ENCODE data around the gene ANKRD9. TPM values are rescaled to one million over a fixed set of nuclear protein-coding genes. Genes with fewer than 3 reads are reported as not detected.

The ANKRD9 gene
- total RNA-seq, 1 donor from 2014 or later = 18.0 TPM

DNA sequence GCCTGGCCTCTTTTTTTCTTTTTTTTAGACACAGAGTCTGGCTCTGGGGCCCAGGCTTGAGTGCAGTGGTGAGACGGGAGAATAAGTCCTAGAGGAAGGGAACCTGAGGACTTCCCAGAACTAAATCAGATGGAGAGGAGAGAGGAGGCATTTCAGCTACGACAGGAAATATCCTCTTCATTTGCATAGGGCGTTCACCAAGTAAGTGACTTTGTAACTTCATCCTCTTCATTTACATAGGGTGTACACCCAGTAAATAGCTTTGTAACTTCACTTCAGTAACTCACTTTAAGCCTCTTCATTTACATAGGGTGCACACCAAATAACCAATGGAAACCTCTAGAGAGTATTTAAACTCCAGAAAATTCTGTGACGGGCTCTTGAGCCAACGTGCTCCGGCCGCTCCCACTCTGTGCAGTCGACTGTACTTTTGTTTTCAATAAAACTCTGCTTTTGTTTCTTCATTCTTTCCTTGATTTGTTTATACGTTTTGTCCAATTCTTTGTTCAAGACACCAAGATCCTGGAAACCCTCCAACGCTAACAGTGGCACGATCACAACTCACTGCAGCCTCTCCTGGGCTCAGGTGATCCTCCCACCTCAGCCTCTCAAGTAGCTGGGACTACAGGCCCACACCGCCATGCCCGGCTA lies 21.4 kb upstream of the ANKRD9 start:
- no peaks in the 10 kb centered on the region for H3K27me3 Mint-ChIP-seq (ENCODE audit: low read depth)
- no peak overlapping the region for H3K27ac Mint-ChIP-seq (ENCODE audit: unreplicated experiment)
- H3K36me3 Mint-ChIP-seq (ENCODE audit: low read depth) = no peaks in the 10 kb centered on the region
- no peak overlapping the region for H3K4me3 Mint-ChIP-seq (ENCODE audit: unreplicated experiment)
- TF ChIP-seq, protein P1, sequence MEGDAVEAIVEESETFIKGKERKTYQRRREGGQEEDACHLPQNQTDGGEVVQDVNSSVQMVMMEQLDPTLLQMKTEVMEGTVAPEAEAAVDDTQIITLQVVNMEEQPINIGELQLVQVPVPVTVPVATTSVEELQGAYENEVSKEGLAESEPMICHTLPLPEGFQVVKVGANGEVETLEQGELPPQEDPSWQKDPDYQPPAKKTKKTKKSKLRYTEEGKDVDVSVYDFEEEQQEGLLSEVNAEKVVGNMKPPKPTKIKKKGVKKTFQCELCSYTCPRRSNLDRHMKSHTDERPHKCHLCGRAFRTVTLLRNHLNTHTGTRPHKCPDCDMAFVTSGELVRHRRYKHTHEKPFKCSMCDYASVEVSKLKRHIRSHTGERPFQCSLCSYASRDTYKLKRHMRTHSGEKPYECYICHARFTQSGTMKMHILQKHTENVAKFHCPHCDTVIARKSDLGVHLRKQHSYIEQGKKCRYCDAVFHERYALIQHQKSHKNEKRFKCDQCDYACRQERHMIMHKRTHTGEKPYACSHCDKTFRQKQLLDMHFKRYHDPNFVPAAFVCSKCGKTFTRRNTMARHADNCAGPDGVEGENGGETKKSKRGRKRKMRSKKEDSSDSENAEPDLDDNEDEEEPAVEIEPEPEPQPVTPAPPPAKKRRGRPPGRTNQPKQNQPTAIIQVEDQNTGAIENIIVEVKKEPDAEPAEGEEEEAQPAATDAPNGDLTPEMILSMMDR (IDR thresholded peaks at IDR 0.05) = no peak
- no peaks in the 10 kb centered on the region for H3K9me3 Mint-ChIP-seq (ENCODE audit: low read depth)
- DNase-seq (ENCODE audit: low spot score) = no peak
- H3K4me1 Mint-ChIP-seq (ENCODE audit: low read depth) = peaks cover under 1% of the 10 kb centered on the region

DNA sequence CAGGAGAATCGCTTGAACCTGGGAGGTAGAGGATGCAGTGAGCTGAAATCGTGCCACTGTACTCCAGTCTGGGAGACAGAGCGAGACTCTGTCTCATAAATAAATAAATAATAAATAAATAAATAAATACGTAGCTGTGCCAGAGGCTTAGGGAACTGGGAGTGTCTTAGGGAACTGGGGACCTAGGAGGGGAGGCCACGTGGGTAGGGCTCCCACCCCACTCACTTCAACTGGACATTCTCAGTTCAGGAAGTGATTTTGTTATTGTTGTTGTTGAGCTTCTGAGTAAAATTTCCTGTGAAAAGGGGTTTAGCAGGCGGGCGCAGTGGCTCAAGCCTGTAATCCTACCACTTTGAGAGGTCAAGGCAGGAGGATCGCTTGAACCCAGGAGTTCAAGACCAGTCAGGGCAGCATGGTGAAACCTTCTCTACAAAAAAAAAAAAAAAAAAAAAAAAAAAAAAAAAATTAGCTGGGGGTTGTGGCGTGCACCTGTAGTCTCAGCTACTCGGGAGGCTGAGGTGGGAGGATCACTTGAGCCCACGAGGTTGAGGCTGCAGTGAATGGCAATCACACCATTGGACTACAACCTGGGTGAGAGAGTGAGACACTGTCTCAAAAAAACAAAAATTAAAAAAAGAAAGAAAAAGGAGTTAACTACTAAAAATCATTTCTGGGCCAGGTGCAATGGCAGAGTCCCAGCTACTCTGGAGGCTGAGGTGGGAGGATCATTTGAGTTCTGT lies 19.0 kb upstream of the ANKRD9 start:
- no peaks in the 10 kb centered on the region for H3K9me3 Mint-ChIP-seq (ENCODE audit: low read depth)

DNA sequence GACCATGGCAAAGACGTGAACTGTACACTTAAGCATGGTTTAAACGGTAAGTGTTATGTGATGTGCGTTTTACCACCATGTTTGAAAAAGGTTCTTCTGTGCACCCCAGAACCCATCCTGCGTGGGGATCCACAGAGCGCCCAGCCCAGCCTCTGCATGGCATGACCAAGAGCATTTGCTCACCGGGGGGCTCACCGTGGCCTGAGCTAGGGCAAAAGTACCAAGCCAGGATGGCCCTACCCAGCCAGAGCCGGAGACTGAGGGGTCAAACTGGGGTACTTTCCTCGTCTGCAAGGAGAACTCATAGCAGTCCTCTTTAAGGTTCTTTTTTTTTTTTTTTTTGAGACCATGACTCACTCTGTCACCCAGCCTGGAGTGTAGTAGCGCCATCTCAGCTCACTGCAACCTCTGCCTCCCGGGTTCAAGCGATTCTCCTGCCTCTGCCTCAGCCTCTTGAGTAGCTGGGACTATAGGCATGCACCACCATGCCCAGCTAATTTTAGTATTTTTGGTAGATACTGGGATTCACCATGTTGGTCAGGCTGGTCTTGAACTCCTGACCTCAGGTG lies 16.4 kb upstream of the ANKRD9 start:
- no peaks in the 10 kb centered on the region for H3K9me3 Mint-ChIP-seq (ENCODE audit: low read depth)
- no peaks in the 10 kb centered on the region for H3K27me3 Mint-ChIP-seq (ENCODE audit: low read depth)
- H3K27ac Mint-ChIP-seq (ENCODE audit: unreplicated experiment) = peak overlapping the region; percentile 94
- H3K36me3 Mint-ChIP-seq (ENCODE audit: low read depth) = no peaks in the 10 kb centered on the region
- DNase-seq (ENCODE audit: low spot score) = no peak
- TF ChIP-seq, protein P1 (IDR thresholded peaks at IDR 0.05) = no peak
- H3K4me1 Mint-ChIP-seq (ENCODE audit: low read depth) = peaks cover 14% of the 10 kb centered on the region
- peak overlapping the region; percentile 77 for H3K4me3 Mint-ChIP-seq (ENCODE audit: unreplicated experiment)

More for the DNA sequence above, 19.0 kb upstream of the ANKRD9 start:
- Mint-ChIP-seq H3K4me1 (ENCODE audit: low read depth) (peaks cover 14% of the 10 kb centered on the region), H3K36me3 (ENCODE audit: low read depth) (no peaks in the 10 kb centered on the region), H3K4me3 (ENCODE audit: unreplicated experiment) (no peak overlapping the region), H3K27ac (ENCODE audit: unreplicated experiment) (no peak overlapping the region), H3K27me3 (ENCODE audit: low read depth) (no peaks in the 10 kb centered on the region)
- TF ChIP-seq, protein P1 (IDR thresholded peaks at IDR 0.05) = no peak
- DNase-seq (ENCODE audit: low spot score) = no peak

DNA sequence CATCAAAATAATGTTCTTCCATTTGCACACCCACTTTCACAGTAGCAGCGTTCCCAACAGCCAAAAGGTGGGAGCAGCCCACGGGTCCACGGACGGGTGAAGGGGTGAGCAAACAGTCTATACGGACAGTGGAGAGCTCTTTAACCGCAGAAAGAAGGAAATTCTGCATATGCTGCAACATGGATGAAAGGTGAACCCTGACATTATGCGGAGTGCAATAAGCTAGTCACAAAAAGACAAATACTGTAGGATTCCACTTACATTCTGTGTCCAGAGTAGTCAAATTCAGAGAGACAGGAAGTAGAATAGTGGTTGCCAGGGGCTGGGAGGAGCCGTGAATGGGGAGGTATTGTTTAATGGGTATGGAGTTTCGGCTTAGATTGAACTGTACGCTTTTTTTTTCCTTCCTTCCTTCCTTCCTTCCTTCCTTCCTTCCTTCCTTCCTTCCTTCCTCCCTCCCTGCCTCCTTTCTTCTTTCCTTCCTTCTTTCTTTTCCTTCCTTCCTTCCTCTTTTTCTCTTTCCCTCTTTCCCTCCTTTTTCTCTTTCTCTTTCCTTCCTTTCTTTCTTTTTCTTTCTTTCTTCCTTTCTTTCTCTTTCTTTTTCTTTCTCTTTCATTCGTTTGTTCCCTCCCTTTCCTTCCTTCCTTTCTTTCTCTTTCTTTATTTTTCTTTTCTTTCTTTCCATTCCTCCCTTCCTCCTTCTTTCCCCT lies 15.8 kb upstream of the ANKRD9 start:
- Mint-ChIP-seq H3K36me3 (ENCODE audit: low read depth) (no peaks in the 10 kb centered on the region), H3K4me1 (ENCODE audit: low read depth) (peaks cover 14% of the 10 kb centered on the region), H3K27ac (ENCODE audit: unreplicated experiment) (peak overlapping the region; percentile 94), H3K9me3 (ENCODE audit: low read depth) (no peaks in the 10 kb centered on the region), H3K4me3 (ENCODE audit: unreplicated experiment) (peak overlapping the region; percentile 77), H3K27me3 (ENCODE audit: low read depth) (no peaks in the 10 kb centered on the region)
- DNase-seq (ENCODE audit: low spot score) = no peak
- TF ChIP-seq, protein P1 (IDR thresholded peaks at IDR 0.05) = no peak
